Stimulated activated CD8-positive, alpha-beta memory T cell treated with anti-CD3 and anti-CD28 coated beads, Interleukin-4, amount 100 ng/mL, for 1 hour (primary cell): Measurements from ENCODE around the gene VSX1.
A peak's percentile ranks its signal among the peaks of the same experiment; 100 is the strongest.

ENCODE experiments used
- DNase-seq, 2 donors: peaks; one replicate each; pipeline ENCODE4 v3.0.0-alpha.2; 2020; ENCODE audit warnings: low read depth in 2 of 2, low spot score in 1 of 2

Gene VSX1

GRCh38 chr20:25081730-25082497 lies at the start of gene VSX1:
Gene VSX1 (minus strand): TSS chr20:25082141. CDS start chr20:25082096, 45 bp downstream.
- no peak for DNase-seq

GRCh38 chr20:25129908-25130307 lies 48.0 kb upstream of the VSX1 start:
- DNase-seq, result no peak

GRCh38 chr20:25129428-25129827 lies 47.5 kb upstream of the VSX1 start:
- DNase-seq, result no peak

DNA sequence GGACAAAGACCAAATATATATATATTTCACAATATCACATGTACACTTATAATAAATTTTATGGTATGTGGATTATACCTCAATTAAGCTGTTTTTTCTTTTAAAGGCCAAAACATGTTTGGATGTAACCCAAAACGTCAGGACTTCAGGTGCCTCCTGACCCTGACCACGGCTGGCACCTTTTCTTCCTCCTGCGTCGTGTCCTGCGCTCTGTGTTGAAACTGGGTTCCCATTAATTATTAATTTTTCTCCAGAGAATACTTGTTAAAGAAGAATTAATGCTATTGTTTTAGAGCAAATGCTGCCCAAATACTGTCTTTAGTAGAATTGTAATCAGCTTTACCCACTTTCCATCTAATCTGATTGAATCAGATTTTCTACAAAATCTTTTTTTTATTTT lies 46.7 kb upstream of the VSX1 start:
- DNase-seq, result no peak

DNA sequence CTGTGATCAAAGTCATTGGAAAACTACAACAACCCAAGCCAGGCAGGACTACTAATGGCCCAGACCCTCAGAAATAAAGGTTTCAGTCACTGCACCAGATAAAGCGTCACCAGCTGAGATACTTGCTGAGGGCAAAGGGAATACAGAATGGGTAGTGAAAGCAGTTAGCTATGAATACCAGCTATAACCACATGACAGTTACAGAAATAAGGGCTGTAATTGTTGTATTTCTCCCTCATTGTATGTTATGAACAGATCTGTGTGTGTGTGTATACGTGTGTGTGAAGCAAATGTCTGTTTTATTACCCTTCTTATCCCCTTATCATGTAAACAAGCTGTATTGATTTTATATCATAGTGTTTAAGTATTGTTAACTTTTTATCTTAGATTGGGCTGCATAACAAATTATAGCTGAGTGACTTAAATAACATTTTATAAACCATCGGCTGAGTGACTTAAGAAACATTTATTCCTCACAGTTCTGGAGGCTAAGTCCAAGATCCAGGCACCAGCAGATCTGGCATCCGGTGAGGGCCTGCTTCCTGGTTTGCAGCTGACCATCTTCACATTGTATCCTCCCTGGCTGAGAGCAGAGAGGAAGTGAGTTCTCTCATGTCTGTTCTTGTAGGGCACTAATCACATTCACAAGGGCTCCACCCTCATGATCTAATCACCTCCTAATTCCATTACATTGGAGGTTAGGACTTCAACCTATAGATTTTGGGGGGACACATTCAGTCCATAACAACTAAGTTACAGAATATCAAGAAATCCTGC lies 46.0 kb upstream of the VSX1 start:
- no peak for DNase-seq

- DNase-seq, result no peak
These were observed 44.5 kb upstream of the VSX1 start for GRCh38 chr20:25126204-25127029.

DNA sequence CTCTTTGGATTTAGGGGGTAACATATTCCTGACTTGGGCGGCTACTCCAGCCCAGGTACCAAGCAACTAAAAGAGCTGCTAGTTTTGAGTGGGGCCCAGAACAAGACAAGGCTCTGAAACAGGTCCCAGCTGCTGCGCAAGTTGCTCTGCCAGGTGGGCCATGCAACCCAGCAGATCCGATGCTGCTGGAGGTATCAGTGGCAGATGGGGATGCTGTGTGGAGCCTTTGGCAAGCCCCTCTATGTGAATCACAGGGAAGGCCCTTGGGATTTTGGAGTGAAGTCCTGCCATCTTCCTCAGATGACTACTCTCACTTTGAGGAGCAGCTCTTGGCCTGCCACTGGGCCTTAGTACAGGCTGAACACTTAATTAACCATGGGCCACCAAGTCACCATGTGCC lies 43.7 kb upstream of the VSX1 start:
- DNase-seq, result no peak

GRCh38 chr20:25120920-25121319 lies 39.0 kb upstream of the VSX1 start:
- no peak for DNase-seq

GRCh38 chr20:25120457-25120856 lies 38.5 kb upstream of the VSX1 start:
- no peak for DNase-seq

DNA sequence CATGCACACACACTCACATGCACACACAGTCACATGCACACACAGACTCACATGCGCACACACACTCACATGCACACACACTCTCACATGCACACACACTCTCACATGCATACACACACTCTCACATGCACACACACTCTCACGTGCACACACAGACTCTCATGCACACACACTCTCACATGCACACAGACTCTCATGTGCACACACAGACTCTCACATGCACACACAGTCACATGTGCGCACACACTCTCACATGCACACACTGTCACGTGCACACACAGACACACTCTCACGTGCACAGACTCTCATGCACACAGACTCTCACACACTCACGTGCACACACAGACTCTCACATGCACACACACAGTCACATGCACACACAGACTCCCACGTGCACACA lies 36.6 kb upstream of the VSX1 start:
- no peak for DNase-seq

DNA sequence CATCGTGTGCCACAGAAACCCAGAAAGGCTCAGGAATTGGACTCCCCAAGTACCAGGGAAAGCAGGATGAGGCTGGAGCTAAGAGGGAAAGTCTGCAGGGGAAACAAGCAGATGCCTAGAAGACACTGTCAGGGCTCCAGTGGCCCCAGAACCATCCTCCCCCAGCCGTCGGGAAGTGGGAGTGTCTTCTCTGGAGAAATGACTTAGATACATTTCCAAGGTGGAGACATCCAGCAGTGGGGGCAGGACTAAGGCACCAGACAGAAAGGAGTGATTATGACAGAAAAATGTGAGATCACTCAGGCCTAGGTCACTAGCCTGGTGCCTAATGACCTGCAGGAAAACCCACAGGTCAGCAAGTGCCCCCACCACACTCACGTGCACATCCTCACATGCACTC lies 36.0 kb upstream of the VSX1 start:
- no peak for DNase-seq

DNA sequence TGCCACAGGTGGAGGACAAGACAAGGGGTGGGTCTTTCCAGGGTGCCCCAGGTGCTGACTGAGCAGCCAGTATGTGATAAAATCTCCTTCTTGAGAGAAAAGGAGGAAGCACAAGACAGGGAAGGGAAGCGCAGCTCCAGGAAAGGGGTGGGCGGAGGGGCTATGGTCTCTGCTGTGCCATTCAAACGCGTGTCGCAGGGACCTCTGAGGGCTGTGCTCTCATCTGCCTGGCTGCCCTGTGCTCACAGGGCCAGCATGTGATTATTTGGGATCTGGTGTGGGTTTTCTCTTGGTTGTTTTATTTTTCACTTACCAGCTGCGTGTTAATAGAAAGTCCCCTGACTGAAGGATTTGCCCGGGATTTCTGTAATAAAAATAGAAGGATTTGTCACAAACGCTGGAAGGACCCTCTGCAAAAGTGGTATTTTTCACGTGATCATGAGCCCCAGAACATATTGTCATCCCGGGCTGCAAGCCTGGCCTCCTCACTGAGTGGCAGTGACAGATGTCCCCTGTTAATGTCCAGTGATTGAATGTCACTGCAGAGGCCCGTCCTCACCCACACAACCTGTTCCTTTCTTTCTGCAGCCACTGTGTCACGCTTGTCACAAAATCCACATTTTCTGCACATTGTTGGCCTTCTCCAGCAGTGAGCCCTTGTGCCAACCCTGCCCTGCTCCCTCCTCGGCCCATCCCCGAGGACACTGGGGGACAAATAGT lies 35.0 kb upstream of the VSX1 start:
- DNase-seq, result no peak

- DNase-seq, result no peak
These were observed 21.6 kb upstream of the VSX1 start for GRCh38 chr20:25103526-25103925.

GRCh38 chr20:25100914-25101313 lies 19.0 kb upstream of the VSX1 start:
- no peak for DNase-seq

DNA sequence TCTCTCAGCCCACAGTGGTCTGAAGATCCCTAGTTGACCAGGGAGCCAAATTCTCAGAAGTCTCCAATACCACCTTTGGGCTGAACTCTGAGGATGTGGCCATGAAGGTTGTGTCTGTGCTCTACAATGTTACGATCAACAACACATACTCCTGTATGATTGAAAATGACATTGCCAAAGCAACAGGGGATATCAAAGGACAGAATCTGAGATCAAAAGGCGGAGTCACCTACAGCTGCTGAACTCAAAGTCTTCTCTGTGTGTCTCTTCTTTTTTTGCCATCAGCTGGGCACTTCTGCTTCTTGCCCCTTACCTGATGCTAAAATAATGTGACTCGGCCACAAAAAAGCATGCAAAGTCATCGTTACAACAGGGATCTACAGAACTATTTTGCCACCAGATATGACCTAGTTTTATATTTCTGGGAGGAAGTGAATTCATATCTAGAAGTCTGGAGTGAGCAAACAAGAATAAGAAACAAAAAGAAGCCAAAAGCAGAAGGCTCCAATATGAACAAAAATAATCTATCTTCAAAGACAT lies 17.7 kb upstream of the VSX1 start:
- no peak for DNase-seq

DNA sequence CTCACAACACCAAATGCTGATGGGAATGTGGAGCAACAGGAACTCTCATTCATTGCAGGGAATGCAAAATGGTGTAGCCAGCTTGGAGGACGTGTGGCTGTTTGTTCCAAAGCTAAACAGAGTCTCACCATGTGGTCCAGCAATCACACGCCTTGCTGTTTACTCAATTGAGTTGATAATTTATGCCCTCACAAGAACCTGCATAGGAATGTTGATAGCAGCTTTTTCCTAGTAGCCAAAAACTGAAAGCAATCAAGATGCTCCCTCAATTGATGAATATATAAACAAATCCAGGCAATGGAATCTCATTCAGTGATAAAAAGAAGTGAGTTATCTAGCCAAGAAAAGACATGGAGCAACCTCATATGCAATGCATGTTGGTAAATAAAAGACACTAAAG lies 15.6 kb upstream of the VSX1 start:
- DNase-seq, result no peak

DNA sequence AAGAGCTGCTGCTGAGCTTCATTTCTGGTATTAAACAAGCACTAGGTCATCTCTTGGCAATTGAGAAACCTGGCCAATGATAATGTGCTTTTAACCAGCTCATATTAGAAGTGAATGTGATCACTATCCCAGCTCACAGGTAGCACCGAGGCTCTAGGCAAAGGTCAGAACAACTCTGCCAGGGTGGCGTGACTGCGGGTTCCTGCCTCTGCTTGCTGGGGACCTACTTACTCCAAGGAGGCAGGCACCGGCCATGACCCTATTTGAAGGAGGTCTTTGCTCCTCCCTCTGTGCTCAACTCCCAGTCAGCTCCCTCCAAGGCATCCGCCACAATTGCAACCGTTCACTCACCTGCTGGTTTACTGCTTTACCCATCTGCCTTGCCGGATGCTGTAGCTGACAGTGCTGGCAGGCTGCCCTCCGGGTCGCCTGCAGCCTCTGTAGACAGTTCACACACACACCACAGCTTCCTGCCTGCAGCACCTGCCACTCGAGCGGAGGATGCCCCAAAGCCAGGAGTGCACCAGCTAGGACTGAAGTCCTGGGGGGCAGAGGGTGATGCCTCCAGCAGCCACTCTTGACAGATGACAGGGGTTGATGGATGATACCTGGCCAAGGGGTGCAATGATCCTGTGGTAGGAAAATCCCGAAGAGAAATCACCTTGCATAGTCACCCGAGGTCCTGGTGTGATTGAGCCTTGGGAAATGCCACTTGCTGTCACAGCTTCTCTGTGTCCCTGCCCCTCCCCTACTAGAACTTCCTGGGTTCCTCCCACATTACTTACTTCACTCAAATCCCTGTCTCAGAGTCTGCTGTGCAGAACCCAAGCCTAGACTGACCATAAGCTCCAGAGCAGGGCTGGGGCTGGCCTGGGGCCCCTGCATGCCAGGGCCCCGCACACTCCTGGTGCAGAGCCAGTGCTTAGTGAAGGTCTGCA lies 8.8 kb upstream of the VSX1 start:
- DNase-seq, result peak; percentile 33 to 51

- no peak for DNase-seq
These were observed 7.7 kb upstream of the VSX1 start for GRCh38 chr20:25089662-25090061.

- DNase-seq, result no peak
These were observed 7.2 kb upstream of the VSX1 start for GRCh38 chr20:25089096-25089495.

- DNase-seq, result no peak
These were observed 6.3 kb upstream of the VSX1 start for GRCh38 chr20:25088267-25088666.
